HepG2 (cell line): ENCODE measurements around the gene BMPR1B. TPM values are rescaled to one million over a fixed set of nuclear protein-coding genes. Genes with fewer than 3 reads are reported as not detected.

ENCODE experiments used
- ATAC-seq: fragments of 200-7000 bp; cut with Tn5 transposase; 3 replicates; pipeline ENCODE4 v1.9.1; 2020; ENCODE audit warnings: mild to moderate bottlenecking, moderate library complexity
- BruUV-seq: library from RNA; stranded (reverse); fragments of 400-500 nt; replicated peaks from 2 replicates; lab custom pipeline; 2021; lab: Mats Ljungman, UMichigan
- CTCF ChIA-PET: fragments of 300-600 bp; formaldehyde crosslinking; extraction: SDS; loops from one replicate; lab custom pipeline; 2021; ENCODE audit warnings: low total read pairs, inconsistent platforms, low intra/inter-chr PET ratio; lab: Yijun Ruan, JAX
- POLR2A ChIA-PET: fragments of 350-600 bp; sonication (Branson Sonifier 250); formaldehyde crosslinking; loops from one replicate; lab custom pipeline; 2020; ENCODE audit warnings: antibody characterized with exemption, inconsistent platforms; lab: Yijun Ruan, JAX
- DNase-seq: peaks from one replicate; pipeline ENCODE4 v3.0.0-alpha.2; 2015; ENCODE audit warnings: low spot score
- FAIRE-seq: peaks from 3 replicates; lab custom pipeline; 2011; peaks lifted over from hg19 to GRCh38; lab: Jason Lieb, UNC
- H2AFZ ChIP-seq: one replicate; pipeline ENCODE4 v1.6.1; 2011; ENCODE audit warnings: low read length, inconsistent platforms
- H3K27ac ChIP-seq: fragments of 300-600 bp; 3 replicates; pipeline ENCODE4 v1.8.0; 2011; ENCODE audit warnings: mixed run types, mild to moderate bottlenecking, mixed read lengths, low read length, inconsistent platforms; ENCODE audit not compliant: insufficient read depth; ENCODE audit errors: extremely low read length
- H3K27me3 ChIP-seq, 2 experiments: fragments of 200-600 bp in 1 of 2; 2 replicates in 1 of 2; 3 replicates in 1 of 2; pipeline versions ENCODE4 v1.6.0 to v1.8.0; 2011; ENCODE audit warnings: low read length in 2 of 2, mild to moderate bottlenecking in 2 of 2, moderate library complexity in 2 of 2, inconsistent platforms in 1 of 2; ENCODE audit not compliant: insufficient read depth in 2 of 2, control insufficient read depth in 1 of 2
- H3K36me3 ChIP-seq, 2 experiments: fragments of 200-600 bp in 1 of 2; replicated peaks in 1 of 2; 2 replicates in 1 of 2; 3 replicates in 1 of 2; pipeline versions ENCODE4 v1.5.1 to v1.8.0; 2011; ENCODE audit warnings: low read length in 2 of 2, inconsistent platforms in 1 of 2; ENCODE audit not compliant: insufficient read depth in 2 of 2, control insufficient read depth in 1 of 2
- H3K4me1 ChIP-seq: 2 replicates; pipeline ENCODE4 v1.5.1; 2012; ENCODE audit warnings: low read length, inconsistent platforms; ENCODE audit not compliant: insufficient read depth
- H3K4me2 ChIP-seq: 2 replicates; pipeline ENCODE4 v1.6.0; 2011; ENCODE audit warnings: low read depth, low read length, inconsistent platforms
- H3K4me3 ChIP-seq, 3 experiments: fragments of 200-600 bp in 1 of 3; sonication (generic), shearing (Covaris generic) in 1 of 3; replicated peaks in 1 of 3; 2 replicates each; pipeline ENCODE4 v1.5.1; 2011 to 2016; ENCODE audit warnings: low read length in 3 of 3, inconsistent platforms in 2 of 3, low read depth in 2 of 3, mild to moderate bottlenecking in 2 of 3, control low read depth in 1 of 3, mixed read lengths in 1 of 3; ENCODE audit not compliant: insufficient read depth in 1 of 3
- H3K79me2 ChIP-seq: one replicate; pipeline ENCODE4 v1.6.1; 2011; ENCODE audit warnings: low read length, inconsistent platforms; ENCODE audit not compliant: insufficient read depth
- H3K9ac ChIP-seq: 2 replicates; pipeline ENCODE4 v1.6.0; 2011; ENCODE audit warnings: mild to moderate bottlenecking, low read depth, low read length, inconsistent platforms; ENCODE audit not compliant: insufficient read depth
- H3K9me3 ChIP-seq: 2 replicates; pipeline ENCODE4 v1.5.1; 2012; ENCODE audit warnings: mild to moderate bottlenecking, low read length
- H4K20me1 ChIP-seq: 2 replicates; pipeline ENCODE4 v1.6.0; 2011; ENCODE audit warnings: inconsistent platforms, mild to moderate bottlenecking, low read length, moderate library complexity; ENCODE audit not compliant: insufficient read depth
- HBP1 ChIP-seq: IDR thresholded peaks from 2 replicates; pipeline ENCODE4 v1.6.1; 2016; ENCODE audit warnings: low read depth, control low read depth
- KAT2B ChIP-seq: fragments of 150-350 bp; IDR thresholded peaks from 2 replicates; pipeline ENCODE4 v1.6.1; 2014; ENCODE audit warnings: low read depth, low read length, borderline replicate concordance
- ZFP37 ChIP-seq: sonication (generic); formaldehyde crosslinking; IDR thresholded peaks from 2 replicates; pipeline ENCODE4 v1.4.0; 2020; ENCODE audit warnings: missing genetic modification reagents, borderline replicate concordance
- ZNF790 ChIP-seq: sonication (generic); formaldehyde crosslinking; IDR thresholded peaks from 2 replicates; pipeline ENCODE4 v1.8.0; 2022; ENCODE audit warnings: missing genetic modification reagents, mild to moderate bottlenecking, borderline replicate concordance
- WGBS: methylation state at CpG from one replicate; pipeline ENCODE4 v1.1.6; 2017; ENCODE audit warnings: low lambda C conversion rate; 5-methylcytosine and 5-hydroxymethylcytosine counted together
- in situ Hi-C: cut with HindIII; loops from 2 replicates; pipeline ENCODE4 v1.10.0; 2017; ENCODE audit warnings: low pct_unique_long_range_greater_than_20kb; ENCODE audit not compliant: extremely low pct_ligation_motif_present
- intact Hi-C: fragments of 100-400 bp; cut with micrococcal nuclease; formaldehyde crosslinking; loops from one replicate; pipeline ENCODE4 v1.10.0; 2022; ENCODE audit not compliant: unreplicated experiment
- polyA plus RNA-seq, 8 experiments: library from polyadenylated mRNA; depleted of rRNA in 3 of 8; stranded (reverse) in 7 of 8; unstranded in 1 of 8; fragments of >200 nt; fragmentation: Illumina TruSeq in 4 of 8; extraction: Trizol in 4 of 8; gene quantifications; 2 replicates each; pipeline versions ENCODE4 v1.2.1 to v1.2.3, GENCODE V29; 2011 to 2016; ENCODE audit warnings: low read depth in 4 of 8, missing spikeins in 1 of 8, mixed read lengths in 1 of 8; ENCODE audit not compliant: insufficient read depth in 1 of 8
- total RNA-seq, 5 experiments: library from RNA; depleted of rRNA; stranded (reverse); fragments of >200 nt; fragmentation: Illumina TruSeq; extraction: Trizol; gene quantifications; 2 replicates each; pipeline ENCODE4 v1.2.3, GENCODE V29; 2016; ENCODE audit warnings: low read depth in 1 of 5

The BMPR1B gene
- total and polyA plus RNA-seq, 2 of the 13 experiments (the other 11 are each of a cell fraction or from before 2014, with no cell fraction given), result 0.07 TPM; not detected in 1

GRCh38 chr4:95191537-95191936 is 433.8 kb downstream of the BMPR1B start (continued):
- no peak for TF ChIP-seq HBP1
- TF ChIP-seq ZNF790 (CRISPR knock-in tag), result no peak
- TF ChIP-seq, all 625 proteins: peak for 0

- ChIA-PET POLR2A (no interaction called here), CTCF (no interaction called here)
- no peak overlapping the region for H2AFZ ChIP-seq
- ATAC-seq, result peak; percentile 56
- no TSS peak for BruUV-seq
- no peak overlapping the region for H3K4me3 ChIP-seq
- in situ Hi-C loops, result no loop called here
- no peak for FAIRE-seq
- H3K36me3 ChIP-seq, result no peaks in the 10 kb centered on the region
- H3K4me2 ChIP-seq, result no peak overlapping the region
- H3K4me1 ChIP-seq, result no peaks in the 10 kb centered on the region
- H3K79me2 ChIP-seq, result no peaks in the 10 kb centered on the region
- H3K27me3 ChIP-seq, result peaks cover 1 to 7% of the 10 kb centered on the region in 2 experiments; a peak in 2 of 5 replicates
- no peak overlapping the region for H3K9ac ChIP-seq
- 24% methylated on average over 19 of the region's 22 CpGs for WGBS
- no peaks in the 10 kb centered on the region for H4K20me1 ChIP-seq
- no peak for DNase-seq
- no peaks in the 10 kb centered on the region for H3K9me3 ChIP-seq
- intact Hi-C loops, result no loop called here
- TF ChIP-seq KAT2B, result no peak
- TF ChIP-seq ZFP37 (CRISPR knock-in tag), result no peak
- TF ChIP-seq, all 625 proteins: peak for 0
- no peak overlapping the region for H3K27ac ChIP-seq
These were observed 435.9 kb downstream of the BMPR1B start for GRCh38 chr4:95193391-95194224.
